Brain pericyte (primary cell): ENCODE data around the gene IVD.
A peak's percentile ranks its signal among the peaks of the same experiment; 100 is the strongest.

Experiments
- DNase-seq: peaks from one replicate; pipeline ENCODE4 v3.0.0-alpha.2; 2012; ENCODE audit warnings: low read depth, low spot score

The IVD gene

GRCh38 chr15:40377606-40378005 is 28.0 kb upstream of the IVD start:
- no peak for DNase-seq

DNA sequence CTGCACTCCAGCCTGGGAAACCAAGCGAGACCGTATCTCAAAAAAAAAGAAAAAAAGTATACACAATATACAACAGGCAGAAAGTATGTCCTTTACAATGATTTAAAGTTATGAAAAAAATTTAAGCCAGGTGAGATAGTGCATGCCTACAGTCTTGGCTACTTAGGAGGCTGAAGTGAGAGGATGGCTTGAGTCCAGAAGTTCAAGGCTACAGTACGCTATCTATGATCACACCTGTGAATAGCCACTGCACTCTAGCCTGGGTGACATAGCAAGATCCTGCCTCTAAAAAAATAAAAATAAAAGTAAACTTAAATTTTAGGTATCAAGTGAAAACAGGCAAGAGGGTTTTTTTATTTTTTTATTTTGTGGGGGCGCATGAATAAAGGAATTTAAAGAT is 26.2 kb upstream of the IVD start:
- no peak for DNase-seq

DNA sequence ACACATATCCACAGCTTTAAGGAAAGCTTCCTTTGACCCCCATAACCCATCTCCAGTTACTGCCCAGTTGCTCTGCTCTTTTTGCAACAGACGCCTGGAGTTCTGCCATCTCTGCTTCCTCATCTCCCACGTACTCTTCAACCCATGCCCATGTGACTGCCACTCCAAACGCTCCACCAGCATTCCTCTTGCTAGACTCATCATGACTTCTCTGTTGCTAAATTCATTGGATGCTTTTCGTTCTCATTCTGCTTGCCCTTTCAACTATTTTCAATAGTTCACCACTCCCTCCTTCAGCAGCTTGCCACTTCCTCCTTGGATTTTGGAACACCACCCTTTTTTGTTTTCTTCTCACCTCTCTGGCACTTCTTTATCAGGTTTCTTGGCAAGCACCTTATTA is 25.7 kb upstream of the IVD start:
- DNase-seq, result peak; percentile 47

GRCh38 chr15:40380636-40381035 is 25.0 kb upstream of the IVD start:
- no peak for DNase-seq

DNA sequence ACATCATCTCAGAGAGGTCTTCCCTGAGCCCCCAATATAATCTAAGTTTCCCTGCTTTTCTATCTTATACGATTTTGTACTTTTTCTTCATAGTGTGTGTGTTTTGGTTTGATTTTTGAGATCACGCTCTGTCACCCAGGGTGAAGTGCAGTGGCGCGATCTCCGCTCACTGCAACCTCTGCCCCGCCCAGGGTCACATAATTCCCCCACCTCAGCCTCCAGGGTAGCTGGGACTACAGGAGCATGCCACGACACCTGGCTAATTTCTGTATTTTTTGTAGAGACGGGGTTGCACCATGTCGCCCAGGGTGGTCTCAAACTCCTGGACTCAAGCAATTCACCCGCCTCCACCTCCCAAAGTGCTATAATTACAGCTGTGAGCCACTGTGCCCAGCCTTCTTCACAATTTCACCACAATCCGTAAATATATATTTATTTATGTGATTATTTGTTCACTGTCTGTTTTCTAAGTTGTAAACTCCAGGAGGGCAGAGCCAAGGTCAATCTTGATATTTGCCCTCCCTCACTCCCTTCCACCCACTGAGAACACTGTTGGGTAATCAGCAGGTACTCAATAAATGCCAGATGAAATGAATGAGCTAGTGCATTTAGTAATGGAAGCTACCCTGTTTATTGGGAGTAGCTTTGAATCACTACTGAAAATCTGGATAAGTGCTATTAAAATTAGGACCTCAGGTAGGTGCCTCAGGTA is 23.6 kb upstream of the IVD start:
- DNase-seq, result no peak

- DNase-seq, result peak; percentile 53
These were observed 22.8 kb upstream of the IVD start, which contains the start of gene KNSTRN for GRCh38 chr15:40382580-40383456. Gene KNSTRN, plus strand, starts transcription at chr15:40382721. Its CDS starts 115 bp downstream, at chr15:40382836.

DNA sequence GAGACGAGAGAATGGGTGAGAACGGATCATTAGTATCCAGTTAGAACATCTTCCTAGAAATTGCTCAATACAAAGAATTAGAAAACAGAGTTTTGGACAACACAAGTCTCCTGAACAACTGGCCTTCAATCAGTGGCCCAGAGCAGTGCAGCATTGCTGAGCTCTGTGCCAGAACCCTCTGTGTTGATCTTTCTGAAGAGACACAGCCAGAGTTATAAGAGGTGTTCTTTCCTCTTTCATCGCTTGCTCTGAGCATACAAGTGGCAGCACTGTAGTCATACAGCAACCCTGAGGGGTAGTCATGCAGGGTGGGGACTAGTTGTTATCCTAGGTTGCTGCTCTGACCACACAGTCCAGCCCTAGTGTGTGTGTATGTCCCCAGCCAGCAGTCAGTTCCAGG is 19.1 kb upstream of the IVD start:
- DNase-seq, result no peak

DNA sequence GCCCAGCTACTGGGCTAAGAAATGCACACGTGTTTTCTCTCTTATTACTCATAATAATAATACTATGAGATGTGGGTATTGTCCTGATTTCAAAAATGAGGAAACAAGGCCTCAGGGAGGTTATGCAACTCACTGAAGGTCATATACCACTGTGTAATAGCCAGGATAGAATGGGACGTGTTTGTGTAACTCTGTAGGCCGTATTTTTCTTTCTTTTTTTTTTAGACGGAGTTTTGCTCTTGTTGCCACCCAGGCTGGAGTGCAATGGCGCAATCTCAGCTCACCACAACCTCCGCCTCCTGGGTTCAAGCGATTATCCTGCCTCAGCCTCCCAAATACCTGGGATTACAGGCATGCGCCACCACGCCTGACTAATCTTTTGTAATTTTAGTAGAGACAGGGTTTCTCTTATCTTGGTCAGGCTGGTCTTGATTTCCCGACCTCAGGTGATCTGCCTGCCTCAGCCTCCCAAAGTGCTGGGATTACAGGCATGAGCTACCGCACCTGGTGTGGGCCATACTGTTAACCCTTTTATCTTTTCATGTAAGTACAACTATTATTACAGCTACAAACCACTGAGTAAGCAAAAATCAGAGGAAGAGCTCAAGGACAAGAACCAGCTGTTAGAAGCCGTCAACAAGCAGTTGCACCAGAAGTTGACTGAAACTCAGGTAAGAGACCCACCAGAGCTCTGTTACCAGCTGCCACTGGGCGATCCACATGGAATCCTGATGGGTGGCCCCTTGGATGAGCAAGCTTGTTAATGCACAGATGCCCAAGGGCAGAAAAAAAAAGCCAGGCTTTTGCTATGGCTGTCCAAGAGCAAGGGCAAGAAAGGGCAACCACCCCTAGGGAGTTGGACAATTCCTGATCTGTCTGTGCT is 16.4 kb upstream of the IVD start:
- no peak for DNase-seq

- DNase-seq, result no peak
These were observed 15.6 kb upstream of the IVD start for GRCh38 chr15:40389824-40390595.

GRCh38 chr15:40392986-40393948 is 12.3 kb upstream of the IVD start:
- no peak for DNase-seq

- no peak for DNase-seq
These were observed 7.7 kb upstream of the IVD start for GRCh38 chr15:40397688-40398412.

GRCh38 chr15:40398413-40398873 is 7.2 kb upstream of the IVD start:
- no peak for DNase-seq

DNA sequence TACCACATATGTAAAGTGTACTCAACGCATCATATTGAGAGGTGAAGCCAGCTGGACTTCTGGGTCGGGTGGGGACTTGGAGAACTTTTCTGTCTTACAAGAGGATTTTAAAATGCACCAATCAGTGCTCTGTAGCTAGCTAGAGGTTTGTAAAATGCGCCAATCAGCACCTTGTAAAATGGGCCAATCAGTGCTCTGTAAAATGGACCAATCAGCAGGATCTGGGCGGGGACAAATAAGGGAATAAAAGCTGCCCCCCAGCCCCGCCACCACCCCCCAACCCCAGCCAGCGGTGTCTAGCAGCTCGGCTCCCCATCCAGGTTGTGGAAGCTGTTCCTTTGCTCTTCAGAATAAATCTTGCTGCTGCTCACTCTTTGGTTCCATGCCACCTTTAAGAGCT is 6.2 kb upstream of the IVD start:
- DNase-seq, result no peak

DNA sequence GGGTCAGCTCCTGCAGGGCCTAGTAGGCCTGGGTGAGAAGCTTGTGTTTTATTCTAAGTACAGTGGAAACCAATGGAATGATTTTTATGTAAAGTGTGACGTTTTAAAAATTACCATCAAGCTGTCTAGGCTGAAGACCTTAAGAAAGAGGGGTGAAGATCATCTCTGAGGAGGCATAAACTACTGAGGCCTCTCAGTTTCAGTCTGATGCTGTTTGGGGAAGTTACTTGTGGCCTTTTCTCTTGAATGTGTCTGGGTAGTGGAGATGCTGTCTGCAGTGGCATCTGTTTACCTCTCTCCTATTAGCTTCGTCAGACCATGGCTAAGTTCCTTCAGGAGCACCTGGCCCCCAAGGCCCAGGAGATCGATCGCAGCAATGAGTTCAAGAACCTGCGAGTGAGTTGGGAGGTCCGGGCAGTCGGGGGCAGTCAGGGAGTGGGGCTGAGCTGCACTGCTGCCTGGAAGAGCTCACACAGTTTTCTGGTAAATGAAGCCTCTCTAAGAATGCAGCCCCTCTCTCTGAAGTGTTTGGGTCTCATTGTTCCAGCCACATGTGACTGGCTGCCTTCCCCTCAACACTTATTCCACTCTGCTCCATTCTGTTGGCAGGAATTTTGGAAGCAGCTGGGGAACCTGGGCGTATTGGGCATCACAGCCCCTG is 1.9 kb downstream of the IVD start:
- no peak for DNase-seq

GRCh38 chr15:40409366-40409765 is 3.8 kb downstream of the IVD start:
- no peak for DNase-seq

DNA sequence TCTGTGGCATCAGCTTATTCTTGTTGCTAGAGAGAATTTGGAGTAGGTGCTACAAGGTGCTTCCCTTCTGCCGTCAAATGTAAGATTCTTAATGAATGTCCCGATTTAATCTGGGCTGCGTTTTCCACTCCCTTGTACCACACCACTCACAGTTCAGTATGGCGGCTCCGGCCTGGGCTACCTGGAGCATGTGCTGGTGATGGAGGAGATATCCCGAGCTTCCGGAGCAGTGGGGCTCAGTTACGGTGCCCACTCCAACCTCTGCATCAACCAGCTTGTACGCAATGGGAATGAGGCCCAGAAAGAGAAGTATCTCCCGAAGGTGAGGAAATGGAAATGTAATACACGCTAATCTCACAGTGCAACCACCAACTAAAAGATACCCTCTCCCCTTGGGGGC is 4.9 kb downstream of the IVD start:
- DNase-seq, result no peak

- no peak for DNase-seq
These were observed 6.6 kb downstream of the IVD start for GRCh38 chr15:40412095-40412759.

DNA sequence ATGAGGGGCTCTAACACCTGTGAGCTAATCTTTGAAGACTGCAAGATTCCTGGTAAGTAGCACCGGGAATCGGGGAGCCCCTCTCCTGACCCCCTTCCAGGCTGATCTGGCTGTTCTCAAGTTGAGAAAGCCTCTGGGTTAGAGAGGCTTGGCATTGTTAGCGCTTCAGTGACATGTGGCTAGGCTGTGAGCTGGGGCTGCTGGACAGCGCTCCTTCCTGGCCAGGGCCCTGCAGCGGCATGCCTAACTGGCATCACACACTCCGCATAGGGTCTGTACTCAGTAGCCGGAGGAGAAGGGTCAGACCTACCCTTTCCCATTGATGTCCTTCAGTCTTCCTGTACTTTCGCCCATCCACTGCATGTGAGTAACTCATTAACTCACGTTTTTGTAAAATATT is 7.4 kb downstream of the IVD start:
- DNase-seq, result no peak
